Measurements from ENCODE around the gene VWA3A.

DNA sequence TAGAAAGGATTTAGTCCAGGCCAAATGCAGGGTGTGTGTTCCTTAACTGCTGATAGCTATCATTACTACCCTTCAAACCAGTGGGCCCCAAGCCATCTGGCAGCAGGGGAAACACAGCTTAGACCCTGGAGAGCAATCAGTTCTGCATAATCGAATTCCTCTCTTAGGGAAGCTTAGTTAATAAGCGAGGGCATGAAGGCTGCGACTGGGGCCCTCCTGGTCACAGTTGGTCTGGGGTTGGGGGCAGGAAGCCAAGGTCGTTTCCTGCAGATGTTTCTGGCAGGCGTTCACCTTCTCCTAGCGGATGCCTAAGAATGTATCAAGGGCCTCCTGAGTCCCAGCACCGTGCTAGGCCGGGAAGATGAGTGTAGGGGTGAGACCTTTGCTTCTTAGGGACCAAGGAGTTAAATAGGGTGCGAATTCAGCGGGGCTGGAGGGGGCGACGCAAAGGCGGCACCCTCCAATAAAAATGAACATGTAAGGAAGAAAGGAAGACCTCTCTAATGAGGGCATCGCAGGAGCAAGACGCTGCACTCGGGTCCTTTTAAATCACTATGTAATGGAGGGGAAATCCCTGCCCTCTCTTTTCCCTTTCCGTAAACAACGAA lies 97.2 kb downstream of the VWA3A start:
- TF ChIP-seq, protein P1, sequence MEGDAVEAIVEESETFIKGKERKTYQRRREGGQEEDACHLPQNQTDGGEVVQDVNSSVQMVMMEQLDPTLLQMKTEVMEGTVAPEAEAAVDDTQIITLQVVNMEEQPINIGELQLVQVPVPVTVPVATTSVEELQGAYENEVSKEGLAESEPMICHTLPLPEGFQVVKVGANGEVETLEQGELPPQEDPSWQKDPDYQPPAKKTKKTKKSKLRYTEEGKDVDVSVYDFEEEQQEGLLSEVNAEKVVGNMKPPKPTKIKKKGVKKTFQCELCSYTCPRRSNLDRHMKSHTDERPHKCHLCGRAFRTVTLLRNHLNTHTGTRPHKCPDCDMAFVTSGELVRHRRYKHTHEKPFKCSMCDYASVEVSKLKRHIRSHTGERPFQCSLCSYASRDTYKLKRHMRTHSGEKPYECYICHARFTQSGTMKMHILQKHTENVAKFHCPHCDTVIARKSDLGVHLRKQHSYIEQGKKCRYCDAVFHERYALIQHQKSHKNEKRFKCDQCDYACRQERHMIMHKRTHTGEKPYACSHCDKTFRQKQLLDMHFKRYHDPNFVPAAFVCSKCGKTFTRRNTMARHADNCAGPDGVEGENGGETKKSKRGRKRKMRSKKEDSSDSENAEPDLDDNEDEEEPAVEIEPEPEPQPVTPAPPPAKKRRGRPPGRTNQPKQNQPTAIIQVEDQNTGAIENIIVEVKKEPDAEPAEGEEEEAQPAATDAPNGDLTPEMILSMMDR (IDR thresholded peaks at IDR 0.05) = no peak
- TF ChIP-seq POLR2AphosphoS5 (IDR thresholded peaks at IDR 0.05) = no peak

All from gastroesophageal sphincter (tissue), 3 donors.